PFSK-1 (cell line): ENCODE results near the gene SLC22A13.

Source experiments
- FOXP2 ChIP-seq: optimal IDR thresholded peaks from 2 replicates; pipeline ENCODE3; 2011; ENCODE audit warnings: borderline replicate concordance, control low read depth, inconsistent platforms; ENCODE audit not compliant: insufficient read depth; ENCODE audit errors: extremely low read length, extremely low read depth
- POLR2AphosphoS5 ChIP-seq: IDR thresholded peaks from 2 replicates; pipeline ENCODE4 v1.6.1; 2012; ENCODE audit warnings: low read depth, mild to moderate bottlenecking, control low read depth, low read length, moderate library complexity
- REST ChIP-seq, 2 experiments: IDR thresholded peaks; 2 replicates each; pipeline versions ENCODE4 v1.6.1 to v1.8.0; 2011 to 2012; ENCODE audit warnings: low read depth in 2 of 2, low read length in 2 of 2, control low read depth in 1 of 2, inconsistent platforms in 1 of 2, mild to moderate bottlenecking in 1 of 2, moderate library complexity in 1 of 2; ENCODE audit not compliant: insufficient read depth in 1 of 2
- SIN3A ChIP-seq: IDR thresholded peaks from 2 replicates; pipeline ENCODE4 v1.6.1; 2012; ENCODE audit warnings: mild to moderate bottlenecking, low read length, moderate library complexity, borderline replicate concordance; ENCODE audit not compliant: insufficient read depth

- TF ChIP-seq REST (IDR thresholded peaks at IDR 0.05; ENCODE audit: insufficient read depth in 1 of 2, low read depth in 2 of 2, low read length in 2 of 2) (no peak), POLR2AphosphoS5 (no peak), SIN3A (no peak), FOXP2 (no peak)
These were observed 46.7 kb downstream of the SLC22A13 start for GRCh38 chr3:38312356-38312755.
